Activated CD4-positive, alpha-beta T cell treated with anti-CD3 and anti-CD28 coated beads, Interleukin-2, Interleukin-6, amounts not matched to agents 100 ng/mL and 50 ng/mL, durations not matched to agents 16 hours and 8 hours (primary cell): ENCODE measurements around the gene COL6A2.
"Not testable (repeated sequence)": the region's sequence is repeated elsewhere in the genome, so short reads cannot be mapped to it uniquely, and the experiment has no call there.

Source experiments
- DNase-seq: peaks from one replicate; pipeline ENCODE4 v3.0.0-alpha.2; 2020

Gene COL6A2

DNA sequence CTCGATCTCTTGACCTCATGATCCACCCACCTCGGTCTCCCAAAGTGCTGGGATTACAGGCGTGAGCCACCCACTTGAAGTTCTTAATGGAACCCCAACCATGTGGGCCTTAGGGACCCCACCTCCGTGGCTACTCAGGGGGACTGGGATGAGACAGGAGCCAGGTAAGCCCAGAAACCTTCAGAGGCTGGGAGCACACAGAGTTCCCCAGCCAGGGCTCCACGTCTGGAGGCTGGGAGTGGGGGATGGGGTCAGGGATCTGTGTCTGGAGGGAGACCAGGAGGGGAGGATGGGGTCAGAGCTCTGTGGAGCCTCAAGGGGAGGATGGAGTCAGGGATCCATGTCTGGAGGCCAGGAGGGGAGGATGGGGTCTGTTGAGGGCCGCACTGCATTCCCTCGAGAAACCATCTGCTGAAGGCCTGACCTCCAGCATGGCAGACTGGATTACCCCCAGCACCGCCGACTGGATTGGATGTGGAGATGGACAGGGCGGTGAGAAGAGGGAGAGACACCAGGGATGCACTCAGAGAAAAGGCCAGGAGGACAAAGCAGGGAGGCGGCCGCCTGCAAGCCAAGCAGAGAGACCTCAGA lies 59.6 kb downstream of the COL6A2 start:
- DNase-seq = no peak

DNA sequence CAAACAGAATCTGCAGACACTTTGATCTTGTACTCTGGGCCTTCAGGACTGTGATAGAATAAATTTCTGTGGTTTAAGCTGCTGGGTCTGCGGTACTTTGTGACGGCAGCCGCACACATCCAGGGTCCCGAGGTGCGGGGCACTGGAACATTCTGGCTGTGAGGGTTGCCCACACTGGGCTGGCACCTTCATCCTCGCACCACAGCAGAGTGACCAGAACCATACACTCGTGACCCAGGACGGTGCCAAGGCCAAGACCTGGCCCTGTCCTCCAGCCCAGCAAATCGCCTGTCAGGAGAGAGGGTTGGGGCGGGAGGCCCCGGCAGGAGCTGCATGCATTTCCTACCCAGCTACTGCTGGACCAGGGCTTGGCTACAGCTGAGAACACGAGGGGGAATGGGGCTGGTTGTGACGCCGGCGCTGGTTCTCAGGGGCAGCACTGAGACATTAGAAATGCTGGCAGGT lies 60.1 kb downstream of the COL6A2 start:
- DNase-seq = no peak

DNA sequence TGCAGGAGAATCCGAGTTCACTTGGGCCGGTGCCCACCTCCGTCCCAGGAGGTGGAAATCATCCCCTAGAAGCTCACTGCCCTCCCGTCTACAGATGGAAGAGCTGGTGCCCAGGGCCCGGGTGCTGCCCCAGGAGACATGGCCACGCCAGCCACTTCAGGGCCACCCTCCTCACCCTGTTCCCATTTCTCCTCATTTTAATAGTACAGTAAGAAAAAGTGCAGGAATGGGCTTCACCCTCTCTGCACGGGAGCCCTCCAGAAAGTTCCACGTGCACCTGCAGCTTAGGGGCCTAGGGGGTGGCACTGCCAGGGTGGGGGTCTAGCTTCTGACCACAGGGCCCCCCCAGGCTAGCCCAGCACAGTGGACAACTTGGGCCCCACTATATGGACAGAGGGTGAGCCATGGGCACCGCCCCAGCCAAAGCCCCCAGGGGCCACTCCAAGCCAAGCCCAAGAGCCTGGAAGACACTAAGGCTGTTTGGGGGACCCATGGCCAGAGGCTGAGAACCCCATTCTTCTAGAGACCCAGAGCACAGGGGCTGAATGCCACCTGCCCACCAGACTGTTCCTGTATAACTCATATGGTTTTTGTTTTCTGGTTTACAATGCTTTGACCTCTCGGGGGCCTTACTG lies 60.9 kb downstream of the COL6A2 start:
- DNase-seq = no peak

DNA sequence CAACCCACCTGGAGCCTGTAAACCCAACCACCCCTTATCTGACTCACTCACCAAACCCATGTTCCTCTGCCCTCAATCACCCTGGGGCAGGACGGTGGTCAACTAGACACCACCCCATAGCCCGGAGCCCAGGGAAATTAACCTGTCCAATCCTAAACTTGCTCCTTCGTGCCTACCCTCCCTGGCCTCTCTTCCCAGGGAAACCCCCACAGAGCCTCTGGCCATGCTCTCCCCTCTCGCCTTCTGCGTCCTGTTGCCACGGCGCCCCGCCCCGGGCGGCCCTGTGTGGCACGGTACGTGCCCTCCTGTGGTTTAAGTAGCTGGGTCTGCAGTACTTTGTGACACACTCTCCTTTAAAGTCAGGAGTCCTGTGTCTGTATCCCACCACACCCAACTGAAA lies 61.5 kb downstream of the COL6A2 start:
- DNase-seq = no peak

DNA sequence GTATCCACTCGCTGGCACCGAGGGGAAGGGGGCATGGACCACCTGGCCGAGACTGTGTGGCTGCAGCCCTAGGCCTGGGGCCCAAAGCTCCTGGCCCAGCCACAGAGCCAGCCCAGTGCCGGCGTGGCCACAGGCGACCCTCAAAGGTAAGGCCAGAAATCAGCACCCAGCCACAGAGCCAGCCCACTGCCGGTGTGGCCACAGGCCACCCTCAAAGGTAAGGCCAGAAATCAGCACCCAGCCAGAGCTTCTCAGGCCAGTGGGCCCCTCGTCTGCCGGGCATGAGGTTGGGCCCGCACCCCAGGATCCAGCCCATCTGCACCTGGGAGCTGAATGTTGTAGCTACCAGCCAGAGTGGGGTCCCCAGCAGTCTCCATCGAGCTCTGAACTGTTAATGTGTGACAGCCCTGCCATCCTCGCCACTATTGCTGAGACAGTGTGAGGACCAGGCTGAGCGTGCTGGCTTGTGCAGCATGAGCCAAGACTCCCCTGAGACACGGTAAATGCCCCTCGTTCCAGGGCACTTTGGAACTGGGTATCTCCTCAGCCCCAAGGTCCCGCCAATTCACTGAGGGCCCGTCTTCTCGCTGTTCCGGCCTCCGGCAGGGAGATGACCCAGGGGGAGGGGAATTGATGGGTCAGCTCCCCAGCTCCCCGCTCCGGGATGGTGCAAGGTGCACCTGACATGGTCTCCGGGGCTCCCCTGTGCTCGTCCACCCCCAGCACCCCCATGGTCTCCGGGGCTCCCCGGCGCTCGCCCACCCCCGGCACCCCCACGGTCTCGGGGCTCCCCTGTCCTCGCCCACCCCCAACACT lies 62.1 kb downstream of the COL6A2 start:
- DNase-seq = no peak

- no peak for DNase-seq
Observed at GRCh38 chr21:46160657-46160906, 62.7 kb downstream of the COL6A2 start.

DNA sequence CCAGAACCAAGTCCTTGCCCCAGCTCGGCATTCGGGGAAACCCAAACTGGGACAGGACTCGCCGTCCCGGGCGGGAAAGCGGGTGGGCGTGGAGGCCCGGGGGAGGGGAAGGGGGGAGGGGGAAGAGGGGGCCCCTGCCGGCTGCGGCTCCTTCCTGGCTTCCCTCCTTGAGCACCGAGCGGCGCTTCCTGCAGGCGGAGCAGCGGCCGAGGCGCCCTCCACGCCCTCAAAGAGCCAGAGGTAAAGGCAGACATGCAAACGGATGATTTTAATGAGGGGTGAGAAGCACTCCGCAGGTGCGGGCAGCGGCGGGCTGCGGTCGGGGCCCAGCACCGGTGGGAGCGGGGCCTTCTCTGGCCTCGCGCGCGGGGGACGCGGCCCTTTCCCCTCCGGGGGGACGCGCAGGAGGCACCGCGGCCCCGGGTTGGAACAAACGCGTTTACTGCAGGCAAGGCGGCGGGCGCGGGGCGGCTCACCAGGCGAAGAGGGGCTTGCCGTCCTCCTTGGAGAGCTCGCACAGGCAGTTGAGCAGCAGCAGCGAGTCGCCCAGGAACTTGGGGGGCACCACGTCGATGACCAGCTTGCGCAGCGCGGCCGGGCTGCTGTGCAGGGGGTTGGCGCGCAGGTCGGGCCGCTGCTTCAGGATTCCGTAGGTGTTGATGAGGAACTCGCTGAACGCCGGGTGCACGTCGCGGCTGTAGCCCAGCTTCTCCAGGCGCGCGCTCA lies 63.2 kb downstream of the COL6A2 start:
- no peak for DNase-seq

GRCh38 chr21:46161633-46162592 lies 64.0 kb downstream of the COL6A2 start:
- DNase-seq = no peak

DNA sequence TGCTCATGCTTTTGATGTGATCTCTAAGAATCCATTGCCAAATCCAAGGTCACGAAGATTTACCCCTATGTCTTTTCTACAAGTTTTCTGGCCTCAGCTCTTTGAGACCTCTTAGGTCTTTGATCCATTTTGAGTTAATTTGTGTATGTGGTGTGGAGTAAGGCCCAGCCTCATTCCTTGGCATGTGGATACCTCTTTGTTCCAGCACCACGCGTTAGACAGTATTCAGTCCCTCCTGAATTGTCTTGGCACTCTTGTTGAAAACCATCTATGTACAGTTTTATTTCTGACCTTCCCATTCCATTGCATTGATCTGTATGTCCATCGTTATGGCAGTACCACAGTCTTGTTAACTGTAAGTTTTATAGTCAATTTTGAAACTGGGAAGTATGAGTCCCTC lies 65.5 kb downstream of the COL6A2 start:
- DNase-seq = no peak

GRCh38 chr21:46165098-46165497 lies 67.2 kb downstream of the COL6A2 start:
- no peak for DNase-seq

DNA sequence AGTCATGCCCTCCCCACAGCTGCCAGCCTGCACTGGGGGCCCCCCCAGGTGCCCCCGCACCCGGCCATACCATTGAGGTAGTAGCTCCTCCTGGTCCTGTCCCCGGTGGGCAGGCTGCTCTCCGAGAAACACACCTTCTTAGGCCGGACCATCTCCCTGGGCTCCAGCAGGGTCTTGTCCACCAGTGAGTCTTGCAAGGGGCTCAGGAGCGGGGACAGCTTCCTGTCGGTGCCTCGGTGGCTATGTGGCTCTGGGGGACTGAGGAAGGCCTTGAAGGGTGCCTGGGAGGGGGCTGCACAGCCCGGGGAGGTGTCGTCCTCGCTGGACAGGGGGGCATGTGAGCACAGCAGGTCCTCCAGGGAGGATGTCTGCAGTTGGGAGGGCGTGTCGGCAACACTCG lies 70.3 kb downstream of the COL6A2 start:
- no peak for DNase-seq

- no peak for DNase-seq
Observed at GRCh38 chr21:46168659-46169386, 70.9 kb downstream of the COL6A2 start.

DNA sequence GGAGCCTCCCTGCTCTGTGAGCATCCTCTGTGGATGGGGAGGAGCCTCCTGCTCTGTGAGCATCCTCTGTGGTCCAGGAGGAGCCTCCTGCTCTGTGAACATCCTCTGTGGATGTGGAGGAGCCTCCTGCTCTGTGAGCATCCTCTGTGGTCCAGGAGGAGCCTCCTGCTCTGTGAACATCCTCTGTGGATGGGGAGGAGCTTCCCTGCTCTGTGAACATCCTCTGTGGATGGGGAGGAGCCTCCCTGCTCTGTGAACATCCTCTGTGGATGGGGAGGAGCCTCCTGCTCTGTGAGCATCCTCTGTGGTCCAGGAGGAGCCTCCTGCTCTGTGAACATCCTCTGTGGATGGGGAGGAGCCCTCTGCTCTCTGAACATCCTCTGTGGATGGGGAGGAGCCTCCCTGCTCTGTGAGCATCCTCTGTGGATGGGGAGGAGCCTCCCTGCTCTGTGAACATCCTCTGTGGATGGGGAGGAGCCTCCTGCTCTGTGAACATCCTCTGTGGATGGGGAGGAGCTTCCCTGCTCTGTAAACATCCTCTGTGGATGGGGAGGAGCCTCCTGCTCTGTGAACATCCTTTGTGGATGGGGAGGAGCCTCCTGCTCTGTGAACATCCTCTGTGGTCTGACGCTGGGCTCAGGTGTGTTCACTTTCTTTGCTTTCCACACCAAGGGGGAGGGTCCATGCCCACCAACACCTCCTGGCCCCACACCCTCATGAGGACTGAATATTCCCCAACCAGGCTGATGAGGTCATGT lies 72.7 kb downstream of the COL6A2 start:
- DNase-seq = not testable (repeated sequence)

- no peak for DNase-seq
Observed at GRCh38 chr21:46171585-46171984, 73.7 kb downstream of the COL6A2 start.

DNA sequence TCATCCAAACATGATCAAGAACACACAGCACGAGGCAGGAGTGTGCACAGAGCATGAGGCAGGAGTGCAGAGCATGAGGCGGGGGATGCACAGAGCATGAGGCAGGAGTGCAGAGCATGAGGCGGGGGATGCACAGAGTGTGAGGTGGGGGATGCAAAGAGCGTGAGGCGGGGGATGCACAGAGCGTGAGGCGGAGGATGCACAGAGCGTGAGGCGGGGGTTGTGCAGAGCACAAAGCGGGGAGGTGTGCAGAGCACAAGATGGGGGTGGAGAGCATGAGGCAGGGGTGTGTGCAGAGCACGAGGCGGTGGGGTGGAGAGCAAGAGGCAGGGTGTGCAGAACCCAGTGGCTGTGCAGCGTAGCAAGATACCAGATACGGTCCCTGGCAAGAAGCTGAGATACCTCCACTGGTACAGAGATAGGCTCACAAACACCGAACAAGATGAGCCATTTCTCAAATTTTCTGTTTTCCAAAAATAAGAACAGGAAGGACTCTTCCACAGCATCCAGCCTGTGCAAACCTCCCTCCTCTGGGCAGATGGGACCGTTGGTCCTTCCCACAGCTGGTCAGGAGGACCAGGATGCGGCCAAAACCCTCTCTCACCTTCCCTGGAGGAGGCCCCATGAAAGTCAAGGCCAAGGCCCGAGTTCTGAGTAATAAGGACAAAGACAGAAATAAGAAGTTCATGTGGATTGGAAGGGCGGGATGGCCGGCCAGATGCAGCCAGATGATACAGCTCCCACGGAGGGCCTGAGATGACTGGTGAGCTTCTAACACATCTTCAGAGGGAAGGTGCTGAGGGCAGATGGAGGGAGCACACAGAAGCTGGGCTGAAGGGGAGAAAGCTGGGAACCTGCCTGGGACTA lies 74.3 kb downstream of the COL6A2 start:
- no peak for DNase-seq

GRCh38 chr21:46172863-46173528 lies 75.1 kb downstream of the COL6A2 start:
- DNase-seq = no peak

GRCh38 chr21:46173573-46173972 lies 75.7 kb downstream of the COL6A2 start:
- DNase-seq = no peak

GRCh38 chr21:46176443-46177129 lies 78.7 kb downstream of the COL6A2 start:
- DNase-seq = not testable (repeated sequence)

- DNase-seq = no peak
Observed at GRCh38 chr21:46178961-46179360, 81.0 kb downstream of the COL6A2 start.
